Caco-2 (cell line): ENCODE data around the gene SMIM36. TPM values are rescaled to one million over a fixed set of nuclear protein-coding genes. Genes with fewer than 3 reads are reported as not detected.

Source experiments
- BruUV-seq: library from RNA; stranded (reverse); fragments of 400-500 nt; replicated peaks from 2 replicates; lab custom pipeline; 2021; lab: Mats Ljungman, UMichigan
- CTCF ChIA-PET: fragments of 300-600 bp; sonication (Branson Sonifier 250); formaldehyde crosslinking; loops from one replicate; lab custom pipeline; 2022; ENCODE audit warnings: antibody characterized with exemption; lab: Charles Lee
- POLR2A ChIA-PET: fragments of 300-600 bp; sonication (Branson Sonifier 250); formaldehyde crosslinking; loops from one replicate; lab custom pipeline; 2022; ENCODE audit warnings: antibody characterized with exemption; lab: Charles Lee
- DNase-seq, 2 experiments: peaks; one replicate each; pipeline versions ENCODE4 v3.0.0 to v3.0.0-alpha.2; 2020 to 2022
- H3K27me3 ChIP-seq: replicated peaks from 2 replicates; pipeline ENCODE4 v1.6.0; 2011; ENCODE audit warnings: low read length; ENCODE audit not compliant: control insufficient read depth, insufficient read depth
- H3K36me3 ChIP-seq: 2 replicates; pipeline ENCODE4 v1.5.1; 2011; ENCODE audit warnings: low read length; ENCODE audit not compliant: control insufficient read depth, insufficient read depth
- H3K4me1 ChIP-seq: fragments of 250-450 bp; sonication (Bioruptor Pico); 2 replicates; pipeline ENCODE4 v1.5.1; 2020; ENCODE audit warnings: mild to moderate bottlenecking
- H3K4me3 ChIP-seq: 2 replicates; pipeline ENCODE4 v1.5.1; 2011; ENCODE audit warnings: low read depth, mild to moderate bottlenecking, control low read depth, low read length
- H3K9me3 ChIP-seq: fragments of 250-450 bp; sonication (Bioruptor Pico); 2 replicates; pipeline ENCODE4 v1.5.1; 2020; ENCODE audit warnings: mild to moderate bottlenecking, moderate library complexity
- H3K27ac Mint-ChIP-seq: one replicate; pipeline ENCODE4 v1.8.0; 2022; ENCODE audit warnings: mixed read lengths; ENCODE audit not compliant: unreplicated experiment
- H3K27me3 Mint-ChIP-seq: one replicate; pipeline ENCODE4 v1.8.0; 2022; ENCODE audit warnings: mixed read lengths; ENCODE audit not compliant: insufficient read depth, unreplicated experiment
- H3K36me3 Mint-ChIP-seq: one replicate; pipeline ENCODE4 v1.8.0; 2022; ENCODE audit warnings: mild to moderate bottlenecking, mixed read lengths; ENCODE audit not compliant: insufficient read depth, unreplicated experiment
- H3K4me1 Mint-ChIP-seq: one replicate; pipeline ENCODE4 v1.8.0; 2022; ENCODE audit warnings: low read depth, mixed read lengths; ENCODE audit not compliant: unreplicated experiment
- H3K4me3 Mint-ChIP-seq: one replicate; pipeline ENCODE4 v1.8.0; 2022; ENCODE audit warnings: mild to moderate bottlenecking, moderate library complexity, mixed read lengths; ENCODE audit not compliant: unreplicated experiment
- H3K9me3 Mint-ChIP-seq: one replicate; pipeline ENCODE4 v1.8.0; 2022; ENCODE audit warnings: mixed read lengths; ENCODE audit not compliant: unreplicated experiment
- intact Hi-C: fragments of 100-400 bp; cut with micrococcal nuclease; formaldehyde crosslinking; loops from one replicate; pipeline ENCODE4 v1.10.0; 2022; ENCODE audit not compliant: unreplicated experiment
- total RNA-seq: library from RNA; stranded (reverse); gene quantifications from 2 replicates; pipeline ENCODE4 v1.2.3, GENCODE V29; 2022
- TF ChIP-seq, protein P1 (sequence below), 2 experiments: fragments of 200-600 bp in 1 of 2; IDR thresholded peaks; 1 replicate in 1 of 2; 2 replicates in 1 of 2; pipeline versions ENCODE4 v1.5.1 to v1.8.0; 2011 to 2022; ENCODE audit warnings: antibody characterized with exemption in 1 of 2, control low read depth in 1 of 2, inconsistent platforms in 1 of 2, low read depth in 1 of 2, low read length in 1 of 2, mild to moderate bottlenecking in 1 of 2, moderate library complexity in 1 of 2; ENCODE audit not compliant: insufficient read depth in 1 of 2, severe bottlenecking in 1 of 2, unreplicated experiment in 1 of 2

SMIM36 gene
- total RNA-seq, 1 experiment from 2014 or later, result not detected

- TF ChIP-seq, protein P1, sequence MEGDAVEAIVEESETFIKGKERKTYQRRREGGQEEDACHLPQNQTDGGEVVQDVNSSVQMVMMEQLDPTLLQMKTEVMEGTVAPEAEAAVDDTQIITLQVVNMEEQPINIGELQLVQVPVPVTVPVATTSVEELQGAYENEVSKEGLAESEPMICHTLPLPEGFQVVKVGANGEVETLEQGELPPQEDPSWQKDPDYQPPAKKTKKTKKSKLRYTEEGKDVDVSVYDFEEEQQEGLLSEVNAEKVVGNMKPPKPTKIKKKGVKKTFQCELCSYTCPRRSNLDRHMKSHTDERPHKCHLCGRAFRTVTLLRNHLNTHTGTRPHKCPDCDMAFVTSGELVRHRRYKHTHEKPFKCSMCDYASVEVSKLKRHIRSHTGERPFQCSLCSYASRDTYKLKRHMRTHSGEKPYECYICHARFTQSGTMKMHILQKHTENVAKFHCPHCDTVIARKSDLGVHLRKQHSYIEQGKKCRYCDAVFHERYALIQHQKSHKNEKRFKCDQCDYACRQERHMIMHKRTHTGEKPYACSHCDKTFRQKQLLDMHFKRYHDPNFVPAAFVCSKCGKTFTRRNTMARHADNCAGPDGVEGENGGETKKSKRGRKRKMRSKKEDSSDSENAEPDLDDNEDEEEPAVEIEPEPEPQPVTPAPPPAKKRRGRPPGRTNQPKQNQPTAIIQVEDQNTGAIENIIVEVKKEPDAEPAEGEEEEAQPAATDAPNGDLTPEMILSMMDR (IDR thresholded peaks at IDR 0.05; ENCODE audit: insufficient read depth in 1 of 2, low read depth in 1 of 2, low read length in 1 of 2, severe bottlenecking in 1 of 2, unreplicated experiment in 1 of 2), result no peak
- Mint-ChIP-seq H3K4me1 (no peaks in the 10 kb centered on the region), H3K36me3 (no peaks in the 10 kb centered on the region), H3K9me3 (no peaks in the 10 kb centered on the region), H3K27ac (no peak overlapping the region), H3K27me3 (peaks cover 12% of the 10 kb centered on the region), H3K4me3 (no peak overlapping the region)
- H3K27me3 ChIP-seq, result no peaks in the 10 kb centered on the region; the same call in 1 of the 2 replicates
- intact Hi-C loops, result no loop called here
- no peaks in the 10 kb centered on the region for H3K9me3 ChIP-seq
- DNase-seq, result no peak
- H3K4me3 ChIP-seq, result no peak overlapping the region
- H3K36me3 ChIP-seq, result no peaks in the 10 kb centered on the region
- ChIA-PET POLR2A (no interaction called here), CTCF (no interaction called here)
- no TSS peak for BruUV-seq
- no peaks in the 10 kb centered on the region for H3K4me1 ChIP-seq
Observed at GRCh38 chr17:55521186-55521585, 9.9 kb upstream of the SMIM36 start.

- no peaks in the 10 kb centered on the region for H3K4me1 ChIP-seq
- Mint-ChIP-seq H3K27ac (no peak overlapping the region), H3K4me3 (no peak overlapping the region), H3K36me3 (no peaks in the 10 kb centered on the region), H3K9me3 (no peaks in the 10 kb centered on the region), H3K27me3 (peaks cover 12% of the 10 kb centered on the region), H3K4me1 (no peaks in the 10 kb centered on the region)
- no TSS peak for BruUV-seq
- H3K36me3 ChIP-seq, result no peaks in the 10 kb centered on the region
- DNase-seq, result no peak
- intact Hi-C loops, result no loop called here
- TF ChIP-seq, protein P1 (IDR thresholded peaks at IDR 0.05; ENCODE audit: insufficient read depth in 1 of 2, low read depth in 1 of 2, low read length in 1 of 2, severe bottlenecking in 1 of 2, unreplicated experiment in 1 of 2), result no peak
- no peaks in the 10 kb centered on the region; the same call in 1 of the 2 replicates for H3K27me3 ChIP-seq
- H3K9me3 ChIP-seq, result no peaks in the 10 kb centered on the region
- CTCF ChIA-PET, result no interaction called here
- POLR2A ChIA-PET, result no interaction called here
- no peak overlapping the region for H3K4me3 ChIP-seq
Observed at GRCh38 chr17:55520402-55520801, 9.2 kb upstream of the SMIM36 start.

DNA sequence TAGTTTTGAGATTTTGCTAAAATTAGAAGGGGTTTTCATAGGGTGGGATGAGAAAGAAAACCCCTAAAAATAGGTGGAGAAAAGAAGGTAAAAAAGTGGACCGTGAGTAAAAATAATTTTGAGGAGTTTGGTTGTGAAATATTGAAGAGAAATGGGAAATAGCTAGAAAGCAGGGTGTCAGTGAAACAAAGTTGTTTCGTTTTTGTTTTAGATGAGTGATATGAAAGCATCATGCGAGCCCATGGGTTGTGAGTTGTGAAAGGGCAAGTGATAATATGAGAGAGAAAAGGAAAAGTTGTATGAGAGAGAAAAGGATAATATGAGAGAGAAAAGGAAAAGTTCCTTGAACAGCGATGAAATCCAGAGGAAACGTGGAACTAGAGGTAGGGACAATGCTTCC is 7.3 kb upstream of the SMIM36 start:
- TF ChIP-seq, protein P1 (IDR thresholded peaks at IDR 0.05; ENCODE audit: insufficient read depth in 1 of 2, low read depth in 1 of 2, low read length in 1 of 2, severe bottlenecking in 1 of 2, unreplicated experiment in 1 of 2), result no peak

More for the DNA sequence above, 7.3 kb upstream of the SMIM36 start:
- DNase-seq, result no peak
- Histone ChIP-seq H3K9me3 (no peaks in the 10 kb centered on the region), H3K27me3 (no peaks in the 10 kb centered on the region), H3K4me1 (peaks cover 5% of the 10 kb centered on the region; the same call in 1 of the 2 replicates), H3K36me3 (no peaks in the 10 kb centered on the region), H3K4me3 (no peak overlapping the region)
- CTCF ChIA-PET, result interaction anchor here (0.7 kb wide), 1 partner anchor 38 kb away, joined by 4 read pairs; no protein-coding TSS in a partner anchor
- no TSS peak for BruUV-seq
- Mint-ChIP-seq H3K4me1 (no peaks in the 10 kb centered on the region), H3K9me3 (no peaks in the 10 kb centered on the region), H3K27ac (no peak overlapping the region), H3K36me3 (no peaks in the 10 kb centered on the region), H3K27me3 (peaks cover 8% of the 10 kb centered on the region), H3K4me3 (no peak overlapping the region)
- intact Hi-C loops, result loop anchor here (10.0 kb wide), 1 partner anchor 464 kb away; no protein-coding TSS in a partner anchor
- POLR2A ChIA-PET, result no interaction called here
